Esophagus (tissue), 2 donors: ENCODE results near the gene RANBP17. TPM values are rescaled to one million over a fixed set of nuclear protein-coding genes. Genes with fewer than 3 reads are reported as not detected.

Source experiments
- H3K27ac ChIP-seq, 2 donors: one replicate each; pipeline ENCODE4 v1.5.1; 2013; ENCODE audit warnings: low read depth in 2 of 2, mild to moderate bottlenecking in 2 of 2, inconsistent platforms in 1 of 2, low read length in 1 of 2, moderate library complexity in 1 of 2
- H3K27me3 ChIP-seq, 2 donors: one replicate each; pipeline ENCODE4 v1.6.1; 2013; ENCODE audit warnings: low read length in 2 of 2, control low read depth in 1 of 2, mild to moderate bottlenecking in 1 of 2; ENCODE audit not compliant: insufficient read depth in 2 of 2, control insufficient read depth in 1 of 2
- H3K36me3 ChIP-seq, 2 donors: one replicate each; pipeline ENCODE4 v1.6.1; 2013; ENCODE audit warnings: low read length in 1 of 2; ENCODE audit not compliant: control insufficient read depth in 2 of 2, insufficient read depth in 2 of 2
- H3K4me1 ChIP-seq, 2 donors: one replicate each; pipeline ENCODE4 v1.6.1; 2013; ENCODE audit warnings: low read length in 1 of 2; ENCODE audit not compliant: control insufficient read depth in 2 of 2, insufficient read depth in 2 of 2
- H3K4me3 ChIP-seq, 2 donors: one replicate each; pipeline ENCODE4 v1.5.1; 2013; ENCODE audit warnings: low read length in 2 of 2, mild to moderate bottlenecking in 2 of 2, low read depth in 1 of 2, moderate library complexity in 1 of 2
- H3K9me3 ChIP-seq, 2 donors: one replicate each; pipeline ENCODE4 v1.6.1; 2013; ENCODE audit warnings: mild to moderate bottlenecking in 2 of 2, low read depth in 1 of 2, low read length in 1 of 2, moderate library complexity in 1 of 2; ENCODE audit not compliant: control insufficient read depth in 2 of 2, insufficient read depth in 1 of 2
- WGBS, 2 donors: extraction: QIAGEN DNeasy Blood & Tissue Kit; methylation state at CpG; one replicate each; pipeline ENCODE4 v1.1.7; 2013; 5-methylcytosine and 5-hydroxymethylcytosine counted together
- polyA plus RNA-seq, 2 donors: library from polyadenylated mRNA; stranded (reverse); fragments of 200-250 nt; gene quantifications; one replicate each; pipeline ENCODE4 v1.2.3, GENCODE V29; 2013
- donor health status: healthy with polysubstance abuse.
- donor health status: Bipolar disorder and iron deficiency.

RANBP17 gene
- polyA plus RNA-seq, 2 donors = 0.26 to 0.32 TPM

DNA sequence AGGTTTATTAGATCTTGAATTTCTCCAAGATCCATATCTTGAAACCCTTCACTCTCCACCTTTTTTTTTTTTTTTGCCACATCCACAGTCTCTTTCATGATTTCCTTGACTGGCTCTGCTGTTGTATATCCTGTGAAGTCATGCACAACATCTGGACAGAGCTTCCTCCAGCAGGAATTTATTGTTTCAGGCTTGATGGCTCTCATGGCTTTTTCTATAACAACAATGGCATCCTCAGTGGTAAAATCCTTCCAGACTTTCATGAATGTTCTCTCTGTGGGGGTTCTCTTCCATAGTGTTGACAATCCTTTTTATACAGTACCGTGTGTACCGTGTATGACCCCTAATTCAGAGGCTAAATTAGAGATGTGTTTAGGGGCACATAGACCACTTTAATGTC is 24.0 kb downstream of the RANBP17 start:
- 85% methylated on average over 2 of the region's 2 CpGs for WGBS, 2 donors

GRCh38 chr5:170886210-170886894 is 24.5 kb downstream of the RANBP17 start:
- H3K4me1 ChIP-seq = no peaks in the 10 kb centered on the region
- no peak overlapping the region for H3K4me3 ChIP-seq
- no peak overlapping the region for H3K27ac ChIP-seq
- 78 to 92% methylated on average over 3 of the region's 3 CpGs for WGBS, 2 donors
- H3K9me3 ChIP-seq = no peaks in the 10 kb centered on the region
- H3K36me3 ChIP-seq = no peaks in the 10 kb centered on the region
- no peaks in the 10 kb centered on the region for H3K27me3 ChIP-seq

More for the DNA sequence above, 24.0 kb downstream of the RANBP17 start:
- Histone ChIP-seq H3K9me3 (no peaks in the 10 kb centered on the region), H3K4me3 (no peak overlapping the region), H3K4me1 (no peaks in the 10 kb centered on the region), H3K27ac (no peak overlapping the region), H3K36me3 (no peaks in the 10 kb centered on the region), H3K27me3 (no peaks in the 10 kb centered on the region)

- 92 to 97% methylated on average over 2 of the region's 2 CpGs for WGBS, 2 donors
- no peak overlapping the region for H3K4me3 ChIP-seq
- no peaks in the 10 kb centered on the region for H3K9me3 ChIP-seq
- no peak overlapping the region for H3K27ac ChIP-seq
- no peaks in the 10 kb centered on the region for H3K4me1 ChIP-seq
- H3K36me3 ChIP-seq = no peaks in the 10 kb centered on the region
- no peaks in the 10 kb centered on the region for H3K27me3 ChIP-seq
Measured at GRCh38 chr5:170892196-170892595, 30.4 kb downstream of the RANBP17 start.

GRCh38 chr5:170894665-170895064 is 32.8 kb downstream of the RANBP17 start:
- no peaks in the 10 kb centered on the region for H3K9me3 ChIP-seq
- no peak overlapping the region for H3K27ac ChIP-seq
- 47 to 59% methylated on average over 2 of the region's 2 CpGs for WGBS, 2 donors
- no peaks in the 10 kb centered on the region for H3K4me1 ChIP-seq
- no peaks in the 10 kb centered on the region for H3K36me3 ChIP-seq
- H3K27me3 ChIP-seq = no peaks in the 10 kb centered on the region
- H3K4me3 ChIP-seq = no peak overlapping the region

DNA sequence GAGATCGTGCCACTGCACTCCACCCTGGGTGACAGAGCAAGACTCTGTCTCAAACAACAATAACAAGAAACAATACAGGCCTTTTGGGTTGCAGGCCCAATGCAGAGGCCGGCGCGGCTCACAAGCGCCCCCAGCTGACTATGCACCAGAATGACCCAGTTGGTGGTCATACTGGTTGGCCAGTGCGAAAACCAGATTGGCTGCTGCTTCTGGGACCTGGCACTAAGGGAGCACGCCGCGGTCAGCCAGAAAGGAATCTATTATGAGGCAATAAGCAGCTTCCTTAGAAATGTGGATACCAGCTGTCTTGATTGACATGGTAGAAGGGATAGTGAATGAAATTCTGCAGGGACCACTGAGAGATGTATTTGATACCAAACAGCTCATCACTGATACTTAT is 35.0 kb downstream of the RANBP17 start:
- 75 to 78% methylated on average over 9 of the region's 9 CpGs for WGBS, 2 donors
- no peak overlapping the region for H3K4me3 ChIP-seq
- H3K27me3 ChIP-seq = no peaks in the 10 kb centered on the region
- H3K27ac ChIP-seq = no peak overlapping the region
- H3K4me1 ChIP-seq = no peaks in the 10 kb centered on the region
- H3K9me3 ChIP-seq = no peaks in the 10 kb centered on the region
- no peaks in the 10 kb centered on the region for H3K36me3 ChIP-seq

DNA sequence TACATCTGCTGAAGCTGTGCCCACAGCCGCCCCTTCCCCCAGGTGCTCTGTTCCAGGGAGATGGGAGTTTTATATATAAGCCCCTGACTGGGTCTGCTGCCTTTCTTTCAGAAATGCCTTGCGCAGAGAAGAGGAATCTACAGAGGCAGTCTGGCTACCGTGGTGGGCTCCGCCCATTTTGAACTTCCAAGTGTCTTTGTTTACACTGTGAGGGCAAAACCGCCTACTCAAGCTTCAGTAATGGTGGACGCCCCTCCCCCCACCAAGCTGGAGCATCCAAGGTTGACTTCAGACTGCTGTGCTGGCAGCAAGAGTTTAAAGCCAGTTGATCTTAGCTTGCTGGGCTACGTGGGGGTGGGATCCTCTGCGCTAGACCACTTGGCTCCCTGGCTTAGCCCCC is 41.3 kb downstream of the RANBP17 start:
- Histone ChIP-seq H3K4me1 (no peaks in the 10 kb centered on the region), H3K4me3 (no peak overlapping the region), H3K27me3 (no peaks in the 10 kb centered on the region), H3K9me3 (peaks cover 0 to 2% of the 10 kb centered on the region in 2 donors), H3K27ac (no peak overlapping the region), H3K36me3 (no peaks in the 10 kb centered on the region)
- 84 to 86% methylated on average over 8 of the region's 8 CpGs for WGBS, 2 donors

DNA sequence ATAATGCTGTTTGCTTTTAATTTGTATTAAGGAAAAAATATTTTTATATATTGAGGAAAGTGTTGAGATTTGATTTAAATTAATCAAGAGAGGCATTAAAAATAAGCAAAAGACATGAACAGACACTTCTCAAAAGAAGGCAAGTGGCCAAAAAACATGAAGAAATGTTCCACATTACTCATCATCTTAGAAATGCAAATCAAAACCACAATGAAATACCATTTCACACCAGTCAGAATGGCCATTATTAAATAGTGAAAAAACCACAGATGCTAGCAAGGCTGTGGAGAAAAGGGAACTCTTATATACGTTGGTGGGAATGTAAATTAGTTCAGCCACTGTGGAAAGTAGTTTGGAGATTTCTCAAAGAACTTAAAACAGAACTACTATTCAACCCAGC is 45.9 kb downstream of the RANBP17 start:
- Histone ChIP-seq H3K36me3 (no peaks in the 10 kb centered on the region), H3K9me3 (peaks cover 0 to 2% of the 10 kb centered on the region in 2 donors), H3K4me1 (no peaks in the 10 kb centered on the region), H3K27ac (no peak overlapping the region), H3K27me3 (no peaks in the 10 kb centered on the region), H3K4me3 (no peak overlapping the region)
- WGBS, 2 donors = 44 to 74% methylated on average over 1 of the region's 1 CpG

GRCh38 chr5:170913573-170913972 is 51.8 kb downstream of the RANBP17 start:
- no peaks in the 10 kb centered on the region for H3K9me3 ChIP-seq
- H3K27me3 ChIP-seq = no peaks in the 10 kb centered on the region
- no peaks in the 10 kb centered on the region for H3K4me1 ChIP-seq
- 66 to 81% methylated on average over 3 of the region's 3 CpGs for WGBS, 2 donors
- H3K4me3 ChIP-seq = no peak overlapping the region
- H3K36me3 ChIP-seq = no peaks in the 10 kb centered on the region
- H3K27ac ChIP-seq = no peak overlapping the region

GRCh38 chr5:170917113-170917512 is 55.3 kb downstream of the RANBP17 start:
- Histone ChIP-seq H3K36me3 (no peaks in the 10 kb centered on the region), H3K4me1 (no peaks in the 10 kb centered on the region), H3K4me3 (no peak overlapping the region), H3K27ac (no peak overlapping the region), H3K9me3 (no peaks in the 10 kb centered on the region), H3K27me3 (no peaks in the 10 kb centered on the region)

DNA sequence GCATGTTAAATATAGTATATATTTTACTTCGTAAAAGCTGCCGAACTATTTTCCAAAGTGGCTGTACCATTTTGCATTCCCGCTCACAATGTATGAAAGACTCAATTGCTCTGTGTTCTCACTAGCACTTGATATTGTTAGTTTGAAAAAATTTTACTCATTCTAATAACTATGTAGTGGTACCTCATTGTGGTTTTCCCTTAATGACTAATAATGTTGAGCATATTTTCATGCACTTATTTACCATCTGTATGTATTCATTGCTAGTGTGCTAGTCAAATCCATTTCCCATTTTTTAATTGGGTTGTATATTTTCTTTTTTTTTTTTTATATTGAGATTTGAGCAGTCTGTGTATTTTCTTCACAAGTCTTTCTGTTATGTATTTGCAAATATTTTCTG is 58.4 kb downstream of the RANBP17 start:
- WGBS, 2 donors = 97 to 98% methylated on average over 3 of the region's 3 CpGs
- Histone ChIP-seq H3K27me3 (no peaks in the 10 kb centered on the region), H3K27ac (no peak overlapping the region), H3K36me3 (no peaks in the 10 kb centered on the region), H3K4me3 (no peak overlapping the region), H3K4me1 (no peaks in the 10 kb centered on the region), H3K9me3 (no peaks in the 10 kb centered on the region)
